Measurements from ENCODE around the gene ADAM12.

The ADAM12 gene

GRCh38 chr10:126036515-126036914 is 351.8 kb downstream of the ADAM12 start:
- no peak for TF ChIP-seq CTCF (IDR thresholded peaks at IDR 0.05; ENCODE audit: control insufficient read depth, extremely low read depth, insufficient read depth)
- H3K4me3 ChIP-seq (ENCODE audit: low read depth, low read length) = no peak overlapping the region
- DNase-seq (ENCODE audit: low read depth) = no peak

GRCh38 chr10:126034586-126034985 is 353.7 kb downstream of the ADAM12 start:
- no peak for DNase-seq (ENCODE audit: low read depth)
- no peak overlapping the region for H3K4me3 ChIP-seq (ENCODE audit: low read depth, low read length)
- no peak for TF ChIP-seq CTCF (IDR thresholded peaks at IDR 0.05; ENCODE audit: control insufficient read depth, extremely low read depth, insufficient read depth)

- TF ChIP-seq CTCF (IDR thresholded peaks at IDR 0.05; ENCODE audit: control insufficient read depth, extremely low read depth, insufficient read depth) = no peak
- no peak for DNase-seq (ENCODE audit: low read depth)
- no peak overlapping the region for H3K4me3 ChIP-seq (ENCODE audit: low read depth, low read length)
Measured at GRCh38 chr10:126029999-126030398, 358.3 kb downstream of the ADAM12 start.

GRCh38 chr10:126027692-126028091 is 360.6 kb downstream of the ADAM12 start:
- TF ChIP-seq CTCF (IDR thresholded peaks at IDR 0.05; ENCODE audit: control insufficient read depth, extremely low read depth, insufficient read depth) = no peak
- DNase-seq (ENCODE audit: low read depth) = no peak
- no peak overlapping the region for H3K4me3 ChIP-seq (ENCODE audit: low read depth, low read length)

GRCh38 chr10:126022841-126023240 is 365.4 kb downstream of the ADAM12 start:
- TF ChIP-seq CTCF (IDR thresholded peaks at IDR 0.05; ENCODE audit: control insufficient read depth, extremely low read depth, insufficient read depth) = no peak
- DNase-seq (ENCODE audit: low read depth) = no peak
- no peak overlapping the region for H3K4me3 ChIP-seq (ENCODE audit: low read depth, low read length)

GRCh38 chr10:126021833-126022500 is 366.3 kb downstream of the ADAM12 start:
- TF ChIP-seq CTCF (IDR thresholded peaks at IDR 0.05; ENCODE audit: control insufficient read depth, extremely low read depth, insufficient read depth) = no peak
- no peak overlapping the region for H3K4me3 ChIP-seq (ENCODE audit: low read depth, low read length)
- DNase-seq (ENCODE audit: low read depth) = no peak

- TF ChIP-seq CTCF (IDR thresholded peaks at IDR 0.05; ENCODE audit: control insufficient read depth, extremely low read depth, insufficient read depth) = no peak
- H3K4me3 ChIP-seq (ENCODE audit: low read depth, low read length) = no peak overlapping the region
- DNase-seq (ENCODE audit: low read depth) = no peak
Measured at GRCh38 chr10:126017961-126018560, 370.2 kb downstream of the ADAM12 start.

Data from LNCaP clone FGC (cell line).